Measurements from ENCODE around the gene ZNF664. TPM values are rescaled to one million over a fixed set of nuclear protein-coding genes. Genes with fewer than 3 reads are reported as not detected.

Gene ZNF664
- total and polyA plus RNA-seq, 2 of the 8 experiments (the other 6 are each of a cell fraction or from before 2014, with no cell fraction given): 22.8 to 51.4 TPM

DNA sequence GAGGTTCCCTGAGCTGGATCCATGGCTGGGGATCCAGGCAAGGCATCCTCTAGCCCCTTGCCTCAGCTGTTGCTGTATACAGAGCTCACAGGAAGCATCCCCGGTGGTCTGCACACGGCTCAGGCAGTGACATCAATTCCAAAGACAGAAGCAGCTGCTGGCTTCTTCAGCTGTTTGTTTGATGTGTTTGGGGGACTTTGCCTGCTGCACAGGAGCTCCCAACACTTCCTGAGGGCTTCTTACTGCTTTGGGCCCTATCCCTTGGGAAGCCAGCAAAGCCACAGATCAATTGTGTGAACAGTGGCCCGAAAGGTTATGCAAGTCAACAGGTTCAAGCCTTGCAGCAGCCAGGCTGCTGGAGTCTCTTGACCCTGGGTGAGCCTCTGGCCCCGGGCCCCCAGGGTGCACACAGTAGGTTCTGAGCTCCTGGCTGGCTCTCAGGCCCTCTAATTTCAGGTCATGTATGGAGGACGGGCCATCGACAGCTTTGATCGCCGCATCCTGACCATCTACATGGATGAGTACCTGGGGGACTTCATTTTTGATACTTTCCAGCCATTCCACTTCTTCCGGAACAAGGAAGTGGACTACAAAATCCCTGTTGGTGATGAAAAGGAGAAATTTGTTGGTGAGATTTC lies 43.0 kb upstream of the ZNF664 start:
- H4K91ac ChIP-seq (replicated peaks; ENCODE audit: insufficient read length, low read length): no peak overlapping the region
- POLR2A ChIA-PET (ENCODE audit: partially characterized antibody): no interaction called here
- no peaks in the 10 kb centered on the region for H3K79me1 ChIP-seq (ENCODE audit: low read depth, low read length)
- no peaks in the 10 kb centered on the region for H3K79me2 ChIP-seq (ENCODE audit: control insufficient read depth in 1 of 2, insufficient read depth in 2 of 2, low read length in 2 of 2)
- no peak overlapping the region for H2BK12ac ChIP-seq (ENCODE audit: low read depth, low read length)
- CTCF ChIA-PET (ENCODE audit: partially characterized antibody): interaction anchor here (1.0 to 4.5 kb wide), 6 partner anchors 10 to 422 kb away, joined by 3 to 18 read pairs (median 5); no protein-coding TSS in a partner anchor
- no peak overlapping the region for H2AK5ac ChIP-seq (ENCODE audit: low read depth, low read length)
- no peaks in the 10 kb centered on the region for H3K36me3 ChIP-seq (ENCODE audit: control insufficient read depth in 2 of 4, insufficient read depth in 4 of 4, low read length in 3 of 4)
- no peak overlapping the region for H3K56ac ChIP-seq (replicated peaks; ENCODE audit: insufficient read length, low read depth, low read length)
- no peak overlapping the region for H3K4me2 ChIP-seq (ENCODE audit: insufficient read depth in 1 of 2, low read depth in 2 of 2, low read length in 2 of 2)
- H3K4me3 ChIP-seq (ENCODE audit: extremely low read depth in 1 of 4, insufficient read depth in 2 of 4, low read depth in 3 of 4, low read length in 4 of 4): no peak overlapping the region
- no peaks in the 10 kb centered on the region for H3K9me3 ChIP-seq (ENCODE audit: insufficient read depth in 2 of 2, low read depth in 1 of 2, low read length in 1 of 2)
- no peak overlapping the region for H2BK15ac ChIP-seq (ENCODE audit: low read length)
- H4K20me1 ChIP-seq (replicated peaks in 1 of 2; ENCODE audit: control insufficient read depth in 1 of 2, insufficient read depth in 2 of 2, low read length in 2 of 2): no peaks in the 10 kb centered on the region
- H2BK5ac ChIP-seq (ENCODE audit: low read depth, low read length): no peak overlapping the region
- no peak overlapping the region for H3K27ac ChIP-seq (ENCODE audit: low read depth, low read length)
- 93% methylated on average over 9 of the region's 9 CpGs; no CpG with 5 or more reads in 1 of the 2 experiments for WGBS, 2 experiments (ENCODE audit: extremely low coverage in 1 of 2, insufficient coverage in 1 of 2, insufficient read length in 1 of 2, insufficient replicate concordance in 2 of 2, low coverage in 1 of 2, low lambda C conversion rate in 2 of 2, missing lambda C conversion rate in 1 of 2)
- H2AFZ ChIP-seq (ENCODE audit: low read length): no peak overlapping the region
- H3K14ac ChIP-seq (ENCODE audit: insufficient read length): no peak overlapping the region
- no peak overlapping the region for H4K5ac ChIP-seq (ENCODE audit: insufficient read length, low read depth, low read length)
- FAIRE-seq (no peak), DNase-seq (ENCODE audit: low read depth in 1 of 2, low spot score in 2 of 2) (no peak)
- H2BK20ac ChIP-seq (ENCODE audit: low read length): no peak overlapping the region
- H3K27me3 ChIP-seq (replicated peaks in 1 of 4; ENCODE audit: control insufficient read depth in 3 of 4, extremely low read depth in 1 of 4, insufficient read depth in 3 of 4, low read length in 3 of 4): no peaks in the 10 kb centered on the region
- no peaks in the 10 kb centered on the region for H3K23me2 ChIP-seq (ENCODE audit: low read depth, low read length)
- H3K23ac ChIP-seq (ENCODE audit: insufficient read length): no peak overlapping the region
- no peak overlapping the region for H4K8ac ChIP-seq (ENCODE audit: extremely low read depth, insufficient read depth, low read length)
- no peak for TF ChIP-seq TBP (IDR thresholded peaks at IDR 0.05; ENCODE audit: low read depth, low read length)
- H3K9ac ChIP-seq (replicated peaks in 1 of 4; ENCODE audit: extremely low read depth in 1 of 4, low read depth in 3 of 4, low read length in 3 of 4): no peak overlapping the region
- no peak overlapping the region for H3K18ac ChIP-seq (ENCODE audit: extremely low read depth, low read length)
- no peaks in the 10 kb centered on the region for H3K4me1 ChIP-seq (replicated peaks in 1 of 4; ENCODE audit: control insufficient read depth in 3 of 4, insufficient read depth in 4 of 4, low read length in 3 of 4)
- no peak overlapping the region for H3K4ac ChIP-seq (replicated peaks; ENCODE audit: insufficient read length, low read depth, low read length)
- H2BK120ac ChIP-seq (replicated peaks; ENCODE audit: low read depth, low read length): no peak overlapping the region
